B cell (primary cell): Measurements from ENCODE around the gene USP44. TPM values are rescaled to one million over a fixed set of nuclear protein-coding genes. Genes with fewer than 3 reads are reported as not detected.

Source experiments
- polyA plus RNA-seq: library from polyadenylated mRNA; depleted of rRNA; stranded (reverse); fragments of >200 nt; gene quantifications from 2 replicates; pipeline ENCODE4 v1.2.3, GENCODE V29; 2012
- total RNA-seq, 2 donors: library from RNA; stranded (reverse); fragments of 120-200 nt in 1 of 2; gene quantifications; 1 replicate in 1 of 2; 2 replicates in 1 of 2; pipeline versions ENCODE4 v1.2.3 to v1.2.4, GENCODE V29; 2013 to 2022

Gene USP44
- total and polyA plus RNA-seq, 2 donors (not counting 1 experiment from before 2014, with no cell fraction given) = 2.5 to 7.1 TPM

Other genes starting within 250 kb of the USP44 start
- 49.9 and 64.5 TPM in 2 replicates for gene METAP2, start 77.3 kb downstream of the USP44 start, total RNA-seq
- 15.3 and 17.9 TPM in 2 replicates for gene METAP2, start 77.3 kb downstream of the USP44 start, polyA plus RNA-seq
- not detected in 2 replicates for gene NTN4, start 239.3 kb upstream of the USP44 start, total RNA-seq
- not detected in 2 replicates for gene NTN4, start 239.3 kb upstream of the USP44 start, polyA plus RNA-seq